Adipose tissue (tissue), 3 donors: ENCODE measurements around the gene OR6B3. TPM values are rescaled to one million over a fixed set of nuclear protein-coding genes. Genes with fewer than 3 reads are reported as not detected.

Experiments used
- H3K27ac ChIP-seq: one replicate; pipeline ENCODE4 v1.5.1; 2013; ENCODE audit warnings: low read depth, low read length
- WGBS, 3 donors: extraction: QIAGEN DNeasy Blood & Tissue Kit; methylation state at CpG; one replicate each; pipeline ENCODE4 v1.1.7; 2013; 5-methylcytosine and 5-hydroxymethylcytosine counted together
- polyA plus RNA-seq, 3 donors: library from polyadenylated mRNA; stranded (reverse); fragments of 200-250 nt; gene quantifications; one replicate each; pipeline ENCODE4 v1.2.3, GENCODE V29; 2013
- donor health status: healthy with polysubstance abuse.
- donor health status: Bipolar disorder and iron deficiency.
- donor health status: healthy.

The OR6B3 gene
- polyA plus RNA-seq, 3 donors = not detected

- H3K27ac ChIP-seq = no peak overlapping the region
- 86 to 91% (median 87%) methylated on average over 11 of the region's 11 CpGs for WGBS, 3 donors
Observed at GRCh38 chr2:240000671-240001070, 52.6 kb downstream of the OR6B3 start.

GRCh38 chr2:239997686-239998409, 55.5 kb downstream of the OR6B3 start:
- H3K27ac ChIP-seq = no peak overlapping the region
- WGBS, 3 donors = 77 to 83% (median 82%) methylated on average over 9 of the region's 9 CpGs

Other genes starting within 250 kb of the OR6B3 start
- gene NDUFA10, start 28.2 kb downstream of the OR6B3 start, polyA plus RNA-seq = 100 to 1,000 TPM in 1 of 3 donors, 10 to 100 TPM in 2; 59.7 to 112 (median 60.6) TPM
- gene OR6B2, start 23.1 kb downstream of the OR6B3 start, polyA plus RNA-seq = not detected
- gene COPS9, start 82.8 kb upstream of the OR6B3 start, polyA plus RNA-seq = 100 to 1,000 TPM; 149 to 446 (median 335) TPM
- gene OTOS, start 87.1 kb upstream of the OR6B3 start, polyA plus RNA-seq = under 1 TPM in 1 of 3 donors, not detected in 2; 0.58 TPM